ENCODE results near the gene SLFN14.
"Not testable (repeated sequence)": the region's sequence is repeated elsewhere in the genome, so short reads cannot be mapped to it uniquely, and the experiment has no call there.

SLFN14 gene

GRCh38 chr17:35521654-35522256 is 38.9 kb downstream of the SLFN14 start:
- DNase-seq (ENCODE audit: low spot score): not testable (repeated sequence)

DNA sequence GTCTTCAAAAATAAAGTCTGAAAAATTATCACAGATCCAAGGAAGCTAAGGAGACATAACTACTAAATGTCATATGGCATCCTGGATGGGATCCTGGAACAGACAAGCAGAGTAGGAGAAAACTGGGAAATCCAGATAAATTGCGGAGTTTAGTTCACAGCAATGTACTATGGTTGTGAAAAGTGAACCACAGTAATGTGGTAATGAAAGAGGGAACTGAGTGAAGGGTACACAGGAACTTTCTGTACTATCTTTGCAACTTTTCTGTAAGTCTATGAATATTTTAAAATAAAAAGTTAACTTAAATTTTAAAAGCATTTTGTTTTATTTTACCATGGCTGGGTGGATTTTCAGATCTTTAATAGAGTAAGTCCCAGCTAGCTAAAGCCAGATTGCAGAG is 39.5 kb downstream of the SLFN14 start:
- no peak for DNase-seq (ENCODE audit: low spot score)

DNA sequence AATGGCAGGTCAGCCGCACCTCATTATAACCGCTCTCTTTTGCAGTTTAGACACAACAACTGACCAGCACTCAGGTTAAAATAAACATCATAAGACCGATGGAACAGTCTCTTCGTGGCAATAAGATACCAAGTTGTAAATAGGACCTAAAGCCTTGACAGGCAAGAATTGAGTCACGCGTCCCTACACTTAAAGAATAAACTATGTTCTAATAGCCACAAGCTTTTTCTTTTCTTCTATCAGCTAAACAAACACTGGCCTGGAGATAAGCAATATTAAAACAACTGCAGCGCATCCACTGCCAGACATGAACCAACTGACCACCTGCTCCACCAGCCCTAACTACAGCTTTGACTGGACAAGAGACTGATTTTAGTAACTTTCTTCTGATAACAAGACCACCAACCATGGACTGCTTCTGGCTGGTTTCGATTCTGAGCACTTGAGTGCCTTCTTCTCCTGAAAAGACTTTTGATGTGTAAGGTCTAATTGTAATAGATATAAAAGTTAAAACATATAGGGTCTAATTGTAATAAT is 40.6 kb downstream of the SLFN14 start:
- no peak for DNase-seq (ENCODE audit: low spot score)

- DNase-seq (ENCODE audit: low spot score): no peak
Measured at GRCh38 chr17:35519439-35519838, 41.2 kb downstream of the SLFN14 start.

DNA sequence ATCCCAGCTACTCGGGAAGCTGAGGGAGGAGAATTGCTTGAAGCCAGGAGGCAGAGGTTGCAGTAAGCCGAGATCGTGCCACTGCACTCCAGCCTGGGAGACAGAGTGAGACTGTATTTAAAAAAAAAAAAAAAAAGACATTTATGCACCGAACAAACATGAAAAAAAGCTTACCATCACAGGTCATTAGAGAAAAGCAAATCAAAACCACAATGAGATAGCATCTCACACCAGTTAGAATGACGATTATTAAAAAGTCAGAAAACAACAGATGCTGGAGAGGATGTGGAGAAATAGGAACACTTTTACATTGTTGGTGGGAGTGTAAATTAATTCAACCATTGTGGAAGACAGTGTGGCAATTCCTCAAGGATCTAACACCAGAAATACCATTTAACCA is 42.2 kb downstream of the SLFN14 start:
- DNase-seq (ENCODE audit: low spot score): not testable (repeated sequence)

GRCh38 chr17:35515027-35515426 is 45.6 kb downstream of the SLFN14 start:
- no peak for DNase-seq (ENCODE audit: low spot score)

DNA sequence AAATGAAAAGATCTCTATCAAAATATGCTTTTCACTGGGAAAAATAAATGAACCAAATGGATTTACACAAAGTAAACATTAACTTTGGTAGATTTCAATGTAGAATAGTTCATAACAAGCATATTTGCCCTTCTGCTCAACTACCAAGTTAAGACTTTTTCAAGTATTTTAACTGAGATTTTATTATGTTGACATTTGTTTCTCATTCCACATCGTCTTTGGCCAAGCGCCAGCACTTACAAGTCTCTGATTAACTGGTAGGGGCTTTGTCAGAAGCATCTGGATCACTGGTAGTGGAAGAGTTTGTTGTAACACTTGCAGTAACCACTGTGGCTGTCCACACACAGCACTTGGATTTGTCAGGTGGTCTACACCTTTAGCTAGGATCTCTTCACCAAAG is 46.1 kb downstream of the SLFN14 start:
- no peak for DNase-seq (ENCODE audit: low spot score)
